HepG2 (cell line): ENCODE measurements around the gene NCOA6. TPM values are rescaled to one million over a fixed set of nuclear protein-coding genes. Genes with fewer than 3 reads are reported as not detected.

Experiments
- ARNTL ChIP-seq: sonication (generic); formaldehyde crosslinking; IDR thresholded peaks from 2 replicates; pipeline ENCODE4 v1.4.0; 2020; ENCODE audit warnings: mild to moderate bottlenecking, missing genetic modification reagents
- CHCHD3 ChIP-seq: sonication (generic); formaldehyde crosslinking; IDR thresholded peaks from 2 replicates; pipeline ENCODE4 v1.8.0; 2022; ENCODE audit warnings: mild to moderate bottlenecking, missing genetic modification reagents, moderate library complexity
- CHD2 ChIP-seq: IDR thresholded peaks from 2 replicates; pipeline ENCODE4 v1.6.1; 2011; ENCODE audit warnings: low read depth, low read length, improper control_type of control experiment
- FOXA1 ChIP-seq, 2 experiments: fragments of 450-650 bp in 1 of 2; sonication (generic) in 1 of 2; formaldehyde crosslinking in 1 of 2; IDR thresholded peaks; 2 replicates each; pipeline versions ENCODE4 v1.4.0 to v1.6.1; 2016 to 2020; ENCODE audit warnings: missing genetic modification reagents in 1 of 2
- KAT7 ChIP-seq: IDR thresholded peaks from 2 replicates; pipeline ENCODE4 v1.6.1; 2018; ENCODE audit warnings: borderline replicate concordance, missing compliant biosample characterization
- KLF11 ChIP-seq: IDR thresholded peaks from 2 replicates; pipeline ENCODE4 v1.6.1; 2016; ENCODE audit warnings: missing compliant biosample characterization
- LCORL ChIP-seq, 2 experiments: fragments of 450-650 bp in 1 of 2; sonication (generic) in 1 of 2; formaldehyde crosslinking in 1 of 2; IDR thresholded peaks; 2 replicates each; pipeline versions ENCODE4 v1.5.0 to v1.6.1; 2017 to 2020; ENCODE audit warnings: antibody characterized with exemption in 1 of 2, missing genetic modification reagents in 1 of 2
- MAFG ChIP-seq: sonication (generic); formaldehyde crosslinking; IDR thresholded peaks from 2 replicates; pipeline ENCODE4 v1.5.1; 2020; ENCODE audit warnings: mild to moderate bottlenecking, missing genetic modification reagents
- NCOA2 ChIP-seq: sonication (generic); formaldehyde crosslinking; IDR thresholded peaks from 2 replicates; pipeline ENCODE4 v1.8.0; 2022; ENCODE audit warnings: inconsistent platforms
- NR2F2 ChIP-seq: IDR thresholded peaks from 2 replicates; pipeline ENCODE4 v1.6.1; 2012; ENCODE audit warnings: low read depth, inconsistent platforms, borderline replicate concordance
- RCOR2 ChIP-seq: IDR thresholded peaks from 2 replicates; pipeline ENCODE4 v1.6.1; 2016; ENCODE audit warnings: missing biosample characterization, missing genetic modification reagents
- SKI ChIP-seq: fragments of 450-650 bp; IDR thresholded peaks from one replicate; pipeline ENCODE4 v1.6.1; 2018; ENCODE audit warnings: mild to moderate bottlenecking; ENCODE audit not compliant: partially characterized antibody
- TGIF2 ChIP-seq: IDR thresholded peaks from 2 replicates; pipeline ENCODE4 v1.6.1; 2016; ENCODE audit warnings: control low read depth, missing compliant biosample characterization
- XRCC5 ChIP-seq: fragments of 200-400 bp; formaldehyde crosslinking; optimal IDR thresholded peaks from 2 replicates; pipeline ENCODE3; 2017; ENCODE audit warnings: mild to moderate bottlenecking, low read length
- ZNF10 ChIP-seq: sonication (generic); formaldehyde crosslinking; IDR thresholded peaks from 2 replicates; pipeline ENCODE4 v1.4.0; 2020; ENCODE audit warnings: mild to moderate bottlenecking, low read depth, missing genetic modification reagents, borderline replicate concordance
- ZNF335 ChIP-seq: sonication (generic); formaldehyde crosslinking; IDR thresholded peaks from 2 replicates; pipeline ENCODE4 v1.4.0; 2020; ENCODE audit warnings: missing genetic modification reagents
- ZNF343 ChIP-seq: sonication (generic); formaldehyde crosslinking; IDR thresholded peaks from 2 replicates; pipeline ENCODE4 v1.4.0; 2020; ENCODE audit warnings: mild to moderate bottlenecking, missing genetic modification reagents
- ZNF468 ChIP-seq: sonication (generic); formaldehyde crosslinking; IDR thresholded peaks from 2 replicates; pipeline ENCODE4 v1.8.0; 2022; ENCODE audit warnings: mild to moderate bottlenecking, moderate library complexity, missing genetic modification reagents
- ZNF543 ChIP-seq: sonication (generic); formaldehyde crosslinking; IDR thresholded peaks from 2 replicates; pipeline ENCODE4 v1.4.0; 2020; ENCODE audit warnings: mild to moderate bottlenecking, missing genetic modification reagents
- polyA plus RNA-seq, 8 experiments: library from polyadenylated mRNA; depleted of rRNA in 3 of 8; stranded (reverse) in 7 of 8; unstranded in 1 of 8; fragments of >200 nt; fragmentation: Illumina TruSeq in 4 of 8; extraction: Trizol in 4 of 8; gene quantifications; 2 replicates each; pipeline versions ENCODE4 v1.2.1 to v1.2.3, GENCODE V29; 2011 to 2016; ENCODE audit warnings: low read depth in 4 of 8, missing spikeins in 1 of 8, mixed read lengths in 1 of 8; ENCODE audit not compliant: insufficient read depth in 1 of 8
- total RNA-seq, 5 experiments: library from RNA; depleted of rRNA; stranded (reverse); fragments of >200 nt; fragmentation: Illumina TruSeq; extraction: Trizol; gene quantifications; 2 replicates each; pipeline ENCODE4 v1.2.3, GENCODE V29; 2016; ENCODE audit warnings: low read depth in 1 of 5
- TF ChIP-seq, protein P1 (sequence below): sonication (generic); formaldehyde crosslinking; conservative IDR thresholded peaks from 2 replicates; pipeline ENCODE4 v1.4.0; 2020; ENCODE audit warnings: mild to moderate bottlenecking, missing genetic modification reagents, moderate library complexity
- TF ChIP-seq, protein P2 (sequence below): IDR thresholded peaks from 2 replicates; pipeline ENCODE4 v1.6.1; 2016; ENCODE audit warnings: low read depth
- TF ChIP-seq, protein P3 (sequence below): sonication (generic); formaldehyde crosslinking; IDR thresholded peaks from 2 replicates; pipeline ENCODE4 v1.4.0; 2020; ENCODE audit warnings: mild to moderate bottlenecking, missing genetic modification reagents
- TF ChIP-seq, protein P4 (sequence below): sonication (generic); formaldehyde crosslinking; conservative IDR thresholded peaks from 2 replicates; pipeline ENCODE4 v1.4.0; 2020; ENCODE audit warnings: missing genetic modification reagents

NCOA6 gene
- total and polyA plus RNA-seq, 2 of the 13 experiments (the other 11 are each of a cell fraction or from before 2014, with no cell fraction given) = 11.2 to 29.3 TPM

DNA sequence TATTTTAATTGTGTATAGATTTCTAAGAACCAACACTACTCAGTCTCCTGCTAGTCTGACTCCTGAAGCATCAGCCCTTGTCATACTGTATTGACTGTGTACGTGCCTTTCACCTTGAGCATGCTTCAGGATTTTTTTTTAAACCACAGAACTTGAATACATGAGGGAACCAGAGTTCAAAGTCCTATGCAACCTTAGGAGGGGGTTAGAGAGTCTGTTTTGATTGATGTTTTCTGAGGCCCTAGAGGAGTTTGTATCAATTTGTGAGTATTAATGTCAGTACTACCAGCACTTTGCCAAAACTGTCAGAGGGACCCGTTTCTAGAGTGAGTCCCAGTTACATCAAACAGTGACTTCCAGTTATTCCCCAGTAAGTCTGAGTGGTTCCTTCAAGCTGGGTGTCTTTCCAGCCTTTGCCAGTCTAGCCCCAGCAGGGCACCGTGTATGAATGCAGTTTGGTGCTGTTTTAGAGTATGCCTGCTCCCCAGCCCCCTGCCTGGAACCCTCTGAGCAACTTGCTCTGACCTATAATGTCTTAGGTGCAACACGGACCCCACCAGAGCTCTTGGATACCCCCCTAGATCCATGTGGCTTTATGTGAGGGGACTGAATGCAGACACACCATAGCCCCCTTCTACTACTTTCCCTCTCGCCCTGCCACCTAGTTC lies 112.8 kb downstream of the NCOA6 start (continued):
- TF ChIP-seq ZNF468 (0 out of 2 replicates have a peak, but pooled peaks have one; percentile 74), NR2F2 (peak; percentile 11; the same call in 1 of the 2 replicates), CHD2 (no peak), XRCC5 (peak; percentile 7), KLF11 (CRISPR knock-in tag) (0 out of 2 replicates have a peak, but pooled peaks have one; percentile 5), TGIF2 (peak; percentile 67; the same call in 1 of the 2 replicates), CHCHD3 (CRISPR knock-in tag) (no peak), ZNF335 (CRISPR knock-in tag) (0 out of 2 replicates have a peak, but pooled peaks have one; percentile 65), LCORL (IDR thresholded peaks at IDR 0.05) (no peak), LCORL (CRISPR knock-in tag; IDR thresholded peaks at IDR 0.05) (peak; percentile 45; the same call in 1 of the 2 replicates), KAT7 (CRISPR knock-in tag) (0 out of 2 replicates have a peak, but pooled peaks have one; percentile 52), NCOA2 (CRISPR knock-in tag) (peak; percentile 72), RCOR2 (peak; percentile 84), SKI (peak; percentile 82), ZNF343 (CRISPR knock-in tag) (no peak), MAFG (no peak), ARNTL (no peak), ZNF10 (CRISPR knock-in tag) (no peak), FOXA1 (IDR thresholded peaks at IDR 0.05) (no peak), FOXA1 (CRISPR knock-in tag; IDR thresholded peaks at IDR 0.05) (peak; percentile 73), ZNF543 (CRISPR knock-in tag) (no peak)
- TF ChIP-seq, protein P1, sequence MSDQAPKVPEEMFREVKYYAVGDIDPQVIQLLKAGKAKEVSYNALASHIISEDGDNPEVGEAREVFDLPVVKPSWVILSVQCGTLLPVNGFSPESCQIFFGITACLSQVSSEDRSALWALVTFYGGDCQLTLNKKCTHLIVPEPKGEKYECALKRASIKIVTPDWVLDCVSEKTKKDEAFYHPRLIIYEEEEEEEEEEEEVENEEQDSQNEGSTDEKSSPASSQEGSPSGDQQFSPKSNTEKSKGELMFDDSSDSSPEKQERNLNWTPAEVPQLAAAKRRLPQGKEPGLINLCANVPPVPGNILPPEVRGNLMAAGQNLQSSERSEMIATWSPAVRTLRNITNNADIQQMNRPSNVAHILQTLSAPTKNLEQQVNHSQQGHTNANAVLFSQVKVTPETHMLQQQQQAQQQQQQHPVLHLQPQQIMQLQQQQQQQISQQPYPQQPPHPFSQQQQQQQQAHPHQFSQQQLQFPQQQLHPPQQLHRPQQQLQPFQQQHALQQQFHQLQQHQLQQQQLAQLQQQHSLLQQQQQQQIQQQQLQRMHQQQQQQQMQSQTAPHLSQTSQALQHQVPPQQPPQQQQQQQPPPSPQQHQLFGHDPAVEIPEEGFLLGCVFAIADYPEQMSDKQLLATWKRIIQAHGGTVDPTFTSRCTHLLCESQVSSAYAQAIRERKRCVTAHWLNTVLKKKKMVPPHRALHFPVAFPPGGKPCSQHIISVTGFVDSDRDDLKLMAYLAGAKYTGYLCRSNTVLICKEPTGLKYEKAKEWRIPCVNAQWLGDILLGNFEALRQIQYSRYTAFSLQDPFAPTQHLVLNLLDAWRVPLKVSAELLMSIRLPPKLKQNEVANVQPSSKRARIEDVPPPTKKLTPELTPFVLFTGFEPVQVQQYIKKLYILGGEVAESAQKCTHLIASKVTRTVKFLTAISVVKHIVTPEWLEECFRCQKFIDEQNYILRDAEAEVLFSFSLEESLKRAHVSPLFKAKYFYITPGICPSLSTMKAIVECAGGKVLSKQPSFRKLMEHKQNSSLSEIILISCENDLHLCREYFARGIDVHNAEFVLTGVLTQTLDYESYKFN (CRISPR knock-in tag) = peak; percentile 93
- TF ChIP-seq, protein P2, sequence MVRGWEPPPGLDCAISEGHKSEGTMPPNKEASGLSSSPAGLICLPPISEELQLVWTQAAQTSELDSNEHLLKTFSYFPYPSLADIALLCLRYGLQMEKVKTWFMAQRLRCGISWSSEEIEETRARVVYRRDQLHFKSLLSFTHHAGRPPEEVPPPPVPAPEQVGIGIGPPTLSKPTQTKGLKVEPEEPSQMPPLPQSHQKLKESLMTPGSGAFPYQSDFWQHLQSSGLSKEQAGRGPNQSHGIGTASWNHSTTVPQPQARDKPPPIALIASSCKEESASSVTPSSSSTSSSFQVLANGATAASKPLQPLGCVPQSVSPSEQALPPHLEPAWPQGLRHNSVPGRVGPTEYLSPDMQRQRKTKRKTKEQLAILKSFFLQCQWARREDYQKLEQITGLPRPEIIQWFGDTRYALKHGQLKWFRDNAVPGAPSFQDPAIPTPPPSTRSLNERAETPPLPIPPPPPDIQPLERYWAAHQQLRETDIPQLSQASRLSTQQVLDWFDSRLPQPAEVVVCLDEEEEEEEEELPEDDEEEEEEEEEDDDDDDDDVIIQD = no peak
- TF ChIP-seq, protein P3, sequence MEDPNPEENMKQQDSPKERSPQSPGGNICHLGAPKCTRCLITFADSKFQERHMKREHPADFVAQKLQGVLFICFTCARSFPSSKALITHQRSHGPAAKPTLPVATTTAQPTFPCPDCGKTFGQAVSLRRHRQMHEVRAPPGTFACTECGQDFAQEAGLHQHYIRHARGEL (CRISPR knock-in tag) = 0 out of 2 replicates have a peak, but pooled peaks have one; percentile 37
- TF ChIP-seq, protein P4, sequence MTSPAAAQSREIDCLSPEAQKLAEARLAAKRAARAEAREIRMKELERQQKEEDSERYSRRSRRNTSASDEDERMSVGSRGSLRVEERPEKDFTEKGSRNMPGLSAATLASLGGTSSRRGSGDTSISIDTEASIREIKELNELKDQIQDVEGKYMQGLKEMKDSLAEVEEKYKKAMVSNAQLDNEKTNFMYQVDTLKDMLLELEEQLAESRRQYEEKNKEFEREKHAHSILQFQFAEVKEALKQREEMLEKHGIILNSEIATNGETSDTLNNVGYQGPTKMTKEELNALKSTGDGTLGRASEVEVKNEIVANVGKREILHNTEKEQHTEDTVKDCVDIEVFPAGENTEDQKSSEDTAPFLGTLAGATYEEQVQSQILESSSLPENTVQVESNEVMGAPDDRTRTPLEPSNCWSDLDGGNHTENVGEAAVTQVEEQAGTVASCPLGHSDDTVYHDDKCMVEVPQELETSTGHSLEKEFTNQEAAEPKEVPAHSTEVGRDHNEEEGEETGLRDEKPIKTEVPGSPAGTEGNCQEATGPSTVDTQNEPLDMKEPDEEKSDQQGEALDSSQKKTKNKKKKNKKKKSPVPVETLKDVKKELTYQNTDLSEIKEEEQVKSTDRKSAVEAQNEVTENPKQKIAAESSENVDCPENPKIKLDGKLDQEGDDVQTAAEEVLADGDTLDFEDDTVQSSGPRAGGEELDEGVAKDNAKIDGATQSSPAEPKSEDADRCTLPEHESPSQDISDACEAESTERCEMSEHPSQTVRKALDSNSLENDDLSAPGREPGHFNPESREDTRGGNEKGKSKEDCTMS = no peak
